H9 (cell line): Measurements from ENCODE around the gene LDLRAD4. TPM values are rescaled to one million over a fixed set of nuclear protein-coding genes. Genes with fewer than 3 reads are reported as not detected.

Experiments used
- DNase-seq: peaks from one replicate; pipeline ENCODE4 v3.0.0-alpha.2; 2017
- H2AFZ ChIP-seq: one replicate; pipeline ENCODE4 v1.6.1; 2013; ENCODE audit warnings: mild to moderate bottlenecking, low read length, control low read depth, moderate library complexity
- H2AK5ac ChIP-seq: 2 replicates; pipeline ENCODE4 v1.6.1; 2013; ENCODE audit warnings: low read length, control low read depth, mixed read lengths; ENCODE audit not compliant: insufficient read length
- H2BK120ac ChIP-seq: one replicate; pipeline ENCODE4 v1.6.1; 2013; ENCODE audit warnings: low read depth, mild to moderate bottlenecking, low read length, control low read depth, inconsistent platforms; ENCODE audit not compliant: poor library complexity, severe bottlenecking
- H2BK12ac ChIP-seq: 2 replicates; pipeline ENCODE4 v1.6.1; 2013; ENCODE audit warnings: low read length, control low read depth, mixed read lengths, low read depth; ENCODE audit not compliant: insufficient read length
- H2BK15ac ChIP-seq: 2 replicates; pipeline ENCODE4 v1.6.1; 2013; ENCODE audit warnings: low read depth, low read length, control low read depth
- H2BK20ac ChIP-seq: one replicate; pipeline ENCODE4 v1.6.1; 2013; ENCODE audit warnings: low read depth, mild to moderate bottlenecking, low read length, control low read depth, inconsistent platforms; ENCODE audit not compliant: poor library complexity, severe bottlenecking
- H2BK5ac ChIP-seq: 2 replicates; pipeline ENCODE4 v1.6.1; 2013; ENCODE audit warnings: low read length, control low read depth, mixed read lengths; ENCODE audit not compliant: insufficient read length
- H3K14ac ChIP-seq: 2 replicates; pipeline ENCODE4 v1.6.1; 2013; ENCODE audit warnings: low read length, control low read depth; ENCODE audit not compliant: insufficient read depth
- H3K18ac ChIP-seq: 2 replicates; pipeline ENCODE4 v1.6.1; 2013; ENCODE audit warnings: low read depth, mild to moderate bottlenecking, mixed read lengths, low read length, control low read depth; ENCODE audit not compliant: insufficient read length
- H3K23ac ChIP-seq: 2 replicates; pipeline ENCODE4 v1.6.1; 2013; ENCODE audit warnings: low read length, control low read depth, mixed read lengths, low read depth; ENCODE audit not compliant: insufficient read length
- H3K23me2 ChIP-seq: 2 replicates; pipeline ENCODE4 v1.6.1; 2013; ENCODE audit warnings: low read depth, mild to moderate bottlenecking, mixed read lengths, low read length, control low read depth; ENCODE audit not compliant: insufficient read length, poor library complexity, severe bottlenecking
- H3K27ac ChIP-seq: 2 replicates; pipeline ENCODE4 v1.5.1; 2013; ENCODE audit warnings: low read length, control low read depth, mixed read lengths, low read depth; ENCODE audit not compliant: insufficient read length
- H3K27me3 ChIP-seq: 2 replicates; pipeline ENCODE4 v1.6.1; 2013; ENCODE audit warnings: low read length, control low read depth, inconsistent platforms; ENCODE audit not compliant: insufficient read depth
- H3K4ac ChIP-seq: 2 replicates; pipeline ENCODE4 v1.6.1; 2013; ENCODE audit warnings: low read depth, mild to moderate bottlenecking, control low read depth, inconsistent platforms, low read length, moderate library complexity
- H3K4me1 ChIP-seq: 2 replicates; pipeline ENCODE4 v1.6.1; 2013; ENCODE audit warnings: low read length, control low read depth, inconsistent platforms; ENCODE audit not compliant: insufficient read depth
- H3K4me2 ChIP-seq: 2 replicates; pipeline ENCODE4 v1.6.1; 2013; ENCODE audit warnings: low read length, control low read depth, mixed read lengths; ENCODE audit not compliant: insufficient read length, insufficient read depth
- H3K56ac ChIP-seq: 2 replicates; pipeline ENCODE4 v1.6.1; 2013; ENCODE audit warnings: low read depth, mild to moderate bottlenecking, mixed read lengths, low read length, control low read depth; ENCODE audit not compliant: insufficient read length
- H3K79me1 ChIP-seq: 2 replicates; pipeline ENCODE4 v1.6.1; 2013; ENCODE audit warnings: low read depth, mild to moderate bottlenecking, moderate library complexity, low read length, control low read depth, inconsistent platforms; ENCODE audit not compliant: insufficient read depth, poor library complexity, severe bottlenecking
- H3K79me2 ChIP-seq: 2 replicates; pipeline ENCODE4 v1.6.1; 2013; ENCODE audit warnings: low read length, control low read depth, inconsistent platforms; ENCODE audit not compliant: insufficient read depth
- H3K9ac ChIP-seq: 2 replicates; pipeline ENCODE4 v1.6.1; 2013; ENCODE audit warnings: low read length, control low read depth, mixed read lengths; ENCODE audit not compliant: insufficient read length; ENCODE audit errors: extremely low read depth
- H3K9me3 ChIP-seq: one replicate; pipeline ENCODE4 v1.6.1; 2013; ENCODE audit warnings: low read depth, low read length, inconsistent platforms; ENCODE audit not compliant: control insufficient read depth
- H3T11ph ChIP-seq: one replicate; pipeline ENCODE4 v1.6.1; 2013; ENCODE audit warnings: mild to moderate bottlenecking, low read length, control low read depth, inconsistent platforms
- H4K20me1 ChIP-seq: one replicate; pipeline ENCODE4 v1.6.1; 2013; ENCODE audit not compliant: control insufficient read depth, insufficient read length, insufficient read depth
- H4K5ac ChIP-seq: 2 replicates; pipeline ENCODE4 v1.6.1; 2013; ENCODE audit warnings: low read depth, mild to moderate bottlenecking, mixed read lengths, low read length, control low read depth; ENCODE audit not compliant: insufficient read length
- H4K8ac ChIP-seq: replicated peaks from 2 replicates; pipeline ENCODE4 v1.6.1; 2013; ENCODE audit warnings: low read length, control low read depth, mixed read lengths, low read depth; ENCODE audit not compliant: insufficient read length
- H4K91ac ChIP-seq: 2 replicates; pipeline ENCODE4 v1.6.1; 2013; ENCODE audit warnings: low read depth, mild to moderate bottlenecking, moderate library complexity, mixed read lengths, low read length, control low read depth; ENCODE audit not compliant: insufficient read length
- H3K27ac Mint-ChIP-seq, 3 experiments: 2 replicates in 2 of 3; 3 replicates in 1 of 3; pipeline ENCODE4 v1.8.0; 2020 to 2021; ENCODE audit warnings: mixed read lengths in 3 of 3, mild to moderate bottlenecking in 1 of 3, moderate library complexity in 1 of 3
- H3K27me3 Mint-ChIP-seq: 2 replicates; pipeline ENCODE4 v1.8.0; 2021; ENCODE audit warnings: low read depth, mild to moderate bottlenecking, moderate library complexity, mixed read lengths
- H3K36me3 Mint-ChIP-seq, 3 experiments: 2 replicates in 2 of 3; 3 replicates in 1 of 3; pipeline ENCODE4 v1.8.0; 2020 to 2021; ENCODE audit warnings: low read depth in 3 of 3, mixed read lengths in 3 of 3; ENCODE audit not compliant: insufficient read depth in 1 of 3
- H3K4me1 Mint-ChIP-seq, 2 experiments: 2 replicates each; pipeline ENCODE4 v1.8.0; 2020; ENCODE audit warnings: mixed read lengths in 2 of 2
- H3K4me3 Mint-ChIP-seq, 2 experiments: 2 replicates in 1 of 2; 3 replicates in 1 of 2; pipeline ENCODE4 v1.8.0; 2020 to 2021; ENCODE audit warnings: mild to moderate bottlenecking in 2 of 2, mixed read lengths in 2 of 2, moderate library complexity in 1 of 2
- H3K9me3 Mint-ChIP-seq, 2 experiments: 2 replicates in 1 of 2; 3 replicates in 1 of 2; pipeline ENCODE4 v1.8.0; 2020; ENCODE audit warnings: mild to moderate bottlenecking in 2 of 2, mixed read lengths in 2 of 2, moderate library complexity in 1 of 2
- CTCF ChIP-seq: fragments of 200-600 bp; sonication (generic); conservative IDR thresholded peaks from 3 replicates; pipeline ENCODE4 v1.8.0; 2021; ENCODE audit warnings: antibody characterized with exemption, mild to moderate bottlenecking
- WGBS: extraction: QIAGEN DNeasy Blood & Tissue Kit; methylation state at CpG from one replicate; pipeline ENCODE4 v1.1.7; 2013; ENCODE audit warnings: missing lambda C conversion rate, low lambda C conversion rate, mixed read lengths; ENCODE audit not compliant: insufficient read length; ENCODE audit errors: extremely low coverage; 5-methylcytosine and 5-hydroxymethylcytosine counted together
- total RNA-seq: library from RNA; stranded (reverse); gene quantifications from 2 replicates; pipeline ENCODE4 v1.2.1, GENCODE V29; 2021

Gene LDLRAD4
- total RNA-seq, 1 experiment from 2014 or later: 3.9 TPM

- Histone ChIP-seq H3K27me3 (no peaks in the 10 kb centered on the region), H2BK15ac (no peak overlapping the region), H2AFZ (no peak overlapping the region), H2BK20ac (no peak overlapping the region), H3K9me3 (no peaks in the 10 kb centered on the region), H3K56ac (no peak overlapping the region), H3K79me2 (no peaks in the 10 kb centered on the region), H3K9ac (no peak overlapping the region), H4K5ac (no peak overlapping the region), H4K91ac (no peak overlapping the region), H3K27ac (no peak overlapping the region), H3K4ac (no peak overlapping the region), H3K18ac (no peak overlapping the region), H3K14ac (no peak overlapping the region), H3K4me1 (no peaks in the 10 kb centered on the region; the same call in 1 of the 2 replicates), H2BK120ac (no peak overlapping the region), H2BK12ac (no peak overlapping the region), H3T11ph (no peak overlapping the region), H3K23me2 (no peaks in the 10 kb centered on the region), H3K23ac (no peak overlapping the region), H2AK5ac (no peak overlapping the region), H4K8ac (no peak overlapping the region), H2BK5ac (no peak overlapping the region), H4K20me1 (no peaks in the 10 kb centered on the region), H3K4me2 (no peak overlapping the region), H3K79me1 (no peaks in the 10 kb centered on the region)
- Mint-ChIP-seq H3K27me3 (peaks cover 44% of the 10 kb centered on the region), H3K27ac (no peak overlapping the region), H3K9me3 (no peaks in the 10 kb centered on the region), H3K36me3 (no peaks in the 10 kb centered on the region), H3K4me3 (no peak overlapping the region), H3K4me1 (peaks cover 32 to 41% of the 10 kb centered on the region in 2 experiments)
- DNase-seq: no peak
- no peak for TF ChIP-seq CTCF
- WGBS: no CpG with 5 or more reads among the region's 6 CpGs
Observed at GRCh38 chr18:13446024-13446423, 227.5 kb downstream of the LDLRAD4 start.
